Measurements from ENCODE around the gene C19orf12.

GRCh38 chr19:29751932-29752331 lies 36.9 kb upstream of the C19orf12 start:
- no peak for TF ChIP-seq ARNTL (CRISPR knock-in tag; IDR thresholded peaks at IDR 0.05; ENCODE audit: borderline replicate concordance, low read depth)
- TF ChIP-seq PATZ1 (CRISPR knock-in tag; IDR thresholded peaks at IDR 0.05; ENCODE audit: borderline replicate concordance) = no peak
- TF ChIP-seq PPARA (CRISPR knock-in tag; IDR thresholded peaks at IDR 0.05; ENCODE audit: borderline replicate concordance) = no peak
- no peak for TF ChIP-seq ESRRG (CRISPR knock-in tag; IDR thresholded peaks at IDR 0.05)
- TF ChIP-seq ZFP30 (CRISPR knock-in tag; IDR thresholded peaks at IDR 0.05) = no peak
- TF ChIP-seq POU6F1 (CRISPR knock-in tag; IDR thresholded peaks at IDR 0.05; ENCODE audit: borderline replicate concordance, low read depth) = no peak
- no peak for TF ChIP-seq CSRNP3 (CRISPR knock-in tag; IDR thresholded peaks at IDR 0.05)
- TF ChIP-seq ZFP3 (CRISPR knock-in tag; IDR thresholded peaks at IDR 0.05) = no peak
- TF ChIP-seq RARB (CRISPR knock-in tag; IDR thresholded peaks at IDR 0.05) = no peak

All from SK-N-SH treated with all-trans-retinoic acid at 6 μM for 48 hours (cell line).